GM19035 (cell line): ENCODE results near the gene AGAP1.

Source experiments
- ATAC-seq: cut with Tn5 transposase; IDR thresholded peaks from one replicate; pipeline ENCODE4 v1.9.1; 2021; ENCODE audit not compliant: unreplicated experiment

AGAP1 gene

GRCh38 chr2:235678712-235679111 lies 184.9 kb downstream of the AGAP1 start:
- ATAC-seq = no peak

- ATAC-seq = no peak
Measured at GRCh38 chr2:235679471-235679870, 185.6 kb downstream of the AGAP1 start.

GRCh38 chr2:235685024-235685721 lies 191.3 kb downstream of the AGAP1 start:
- ATAC-seq = no peak

GRCh38 chr2:235688511-235689426 lies 194.9 kb downstream of the AGAP1 start:
- ATAC-seq = no peak

GRCh38 chr2:235689427-235689853 lies 195.6 kb downstream of the AGAP1 start:
- no peak for ATAC-seq

- ATAC-seq = no peak
Measured at GRCh38 chr2:235690082-235690808, 196.4 kb downstream of the AGAP1 start.

- no peak for ATAC-seq
Measured at GRCh38 chr2:235690809-235691450, 197.1 kb downstream of the AGAP1 start.

- ATAC-seq = no peak
Measured at GRCh38 chr2:235692076-235692475, 198.2 kb downstream of the AGAP1 start.

- no peak for ATAC-seq
Measured at GRCh38 chr2:235692671-235693171, 198.9 kb downstream of the AGAP1 start.

GRCh38 chr2:235693279-235693678 lies 199.4 kb downstream of the AGAP1 start:
- ATAC-seq = no peak

- ATAC-seq = no peak
Measured at GRCh38 chr2:235694721-235695601, 201.1 kb downstream of the AGAP1 start.

GRCh38 chr2:235695602-235695895 lies 201.7 kb downstream of the AGAP1 start:
- no peak for ATAC-seq

GRCh38 chr2:235697041-235697440 lies 203.2 kb downstream of the AGAP1 start:
- ATAC-seq = no peak

GRCh38 chr2:235698028-235698427 lies 204.2 kb downstream of the AGAP1 start:
- ATAC-seq = no peak

GRCh38 chr2:235698491-235698890 lies 204.6 kb downstream of the AGAP1 start:
- no peak for ATAC-seq

GRCh38 chr2:235699576-235699975 lies 205.7 kb downstream of the AGAP1 start:
- ATAC-seq = no peak

- no peak for ATAC-seq
Measured at GRCh38 chr2:235701206-235701981, 207.6 kb downstream of the AGAP1 start.

- no peak for ATAC-seq
Measured at GRCh38 chr2:235702186-235702585, 208.3 kb downstream of the AGAP1 start.

- no peak for ATAC-seq
Measured at GRCh38 chr2:235703711-235704295, 210.0 kb downstream of the AGAP1 start.
